Breast epithelium (tissue), 4 donors: ENCODE results near the gene SLC27A2. TPM values are rescaled to one million over a fixed set of nuclear protein-coding genes. Genes with fewer than 3 reads are reported as not detected.

Source experiments
- DNase-seq, 2 donors: peaks; one replicate each; pipeline ENCODE4 v3.0.0-alpha.2; 2019; ENCODE audit warnings: low spot score in 2 of 2
- H3K27ac ChIP-seq, 2 donors: fragments of 200-600 bp; sonication (generic) in 1 of 2; one replicate each; pipeline ENCODE4 v1.5.1; 2016 to 2019; ENCODE audit warnings: mild to moderate bottlenecking in 1 of 2
- H3K27me3 ChIP-seq, 2 donors: fragments of 200-600 bp; sonication (generic) in 1 of 2; one replicate each; pipeline versions ENCODE4 v1.5.1 to v1.6.0; 2017 to 2019; ENCODE audit warnings: control low read depth in 1 of 2, mild to moderate bottlenecking in 1 of 2
- H3K36me3 ChIP-seq: fragments of 200-600 bp; one replicate; pipeline ENCODE4 v1.5.1; 2019
- H3K4me1 ChIP-seq, 2 donors: fragments of 200-600 bp; sonication (generic); one replicate each; pipeline ENCODE4 v1.5.1; 2016 to 2019; ENCODE audit warnings: control low read depth in 1 of 2
- H3K4me3 ChIP-seq, 3 donors: fragments of 200-600 bp; sonication (generic); 1 replicate in 2 of 3; 2 replicates in 1 of 3; pipeline ENCODE4 v1.5.1; 2016 to 2019; ENCODE audit warnings: mild to moderate bottlenecking in 3 of 3, moderate library complexity in 2 of 3
- H3K9me3 ChIP-seq, 2 donors: fragments of 200-600 bp; sonication (generic) in 1 of 2; one replicate each; pipeline ENCODE4 v1.5.1; 2016 to 2019; ENCODE audit warnings: control low read depth in 1 of 2
- POLR2A ChIP-seq: fragments of 450-650 bp; IDR thresholded peaks from one replicate; pipeline ENCODE4 v1.6.1; 2016; ENCODE audit warnings: antibody characterized with exemption, mild to moderate bottlenecking, moderate library complexity
- POLR2AphosphoS5 ChIP-seq, 3 donors: sonication (generic); formaldehyde crosslinking; IDR thresholded peaks; one replicate each; pipeline ENCODE4 v1.6.1; 2017; ENCODE audit warnings: antibody characterized with exemption in 3 of 3
- intact Hi-C: fragments of 100-400 bp; cut with DNase I; formaldehyde crosslinking; loops from one replicate; pipeline ENCODE4 v1.15.1; 2023; ENCODE audit warnings: low total_unique reads
- total RNA-seq, 3 donors: library from RNA; depleted of rRNA; stranded (reverse); fragments of >200 nt; gene quantifications; one replicate each; pipeline ENCODE4 v1.1.0, GENCODE V29; 2016
- TF ChIP-seq, protein P1 (sequence below), 3 donors: fragments of 450-650 bp; IDR thresholded peaks; one replicate each; pipeline ENCODE4 v1.5.1; 2016 to 2017; ENCODE audit warnings: antibody characterized with exemption in 3 of 3, mild to moderate bottlenecking in 3 of 3, moderate library complexity in 3 of 3

Gene SLC27A2
- total RNA-seq, 3 donors from 2014 or later, result 0.96 to 5.6 (median 3.5) TPM

DNA sequence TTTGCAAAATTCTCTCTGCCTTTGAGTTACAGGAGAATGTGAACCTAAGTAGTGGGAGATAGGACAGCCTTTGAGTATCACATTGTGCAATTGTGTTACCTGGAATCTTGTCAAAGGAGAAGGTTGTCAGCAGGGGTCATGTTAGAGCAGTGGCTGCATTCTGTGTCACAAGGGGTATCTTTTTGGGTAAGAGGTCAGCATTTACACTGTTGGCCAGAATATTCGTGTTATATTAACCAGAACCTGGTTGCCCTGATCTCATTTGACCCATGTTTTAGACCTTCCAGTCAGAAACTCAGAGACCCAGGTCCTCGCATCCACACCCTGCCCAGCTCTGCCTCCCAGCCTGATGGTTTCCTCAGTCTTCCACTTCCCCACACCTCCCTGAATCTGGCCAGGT, 56.3 kb downstream of the SLC27A2 start:
- Histone ChIP-seq H3K9me3 (no peaks in the 10 kb centered on the region), H3K4me1 (no peaks in the 10 kb centered on the region), H3K4me3 (no peak overlapping the region), H3K36me3 (no peaks in the 10 kb centered on the region), H3K27me3 (no peaks in the 10 kb centered on the region), H3K27ac (no peak overlapping the region)
- DNase-seq, result no peak
- no peak for TF ChIP-seq POLR2AphosphoS5 (IDR thresholded peaks at IDR 0.05)
- TF ChIP-seq, protein P1, sequence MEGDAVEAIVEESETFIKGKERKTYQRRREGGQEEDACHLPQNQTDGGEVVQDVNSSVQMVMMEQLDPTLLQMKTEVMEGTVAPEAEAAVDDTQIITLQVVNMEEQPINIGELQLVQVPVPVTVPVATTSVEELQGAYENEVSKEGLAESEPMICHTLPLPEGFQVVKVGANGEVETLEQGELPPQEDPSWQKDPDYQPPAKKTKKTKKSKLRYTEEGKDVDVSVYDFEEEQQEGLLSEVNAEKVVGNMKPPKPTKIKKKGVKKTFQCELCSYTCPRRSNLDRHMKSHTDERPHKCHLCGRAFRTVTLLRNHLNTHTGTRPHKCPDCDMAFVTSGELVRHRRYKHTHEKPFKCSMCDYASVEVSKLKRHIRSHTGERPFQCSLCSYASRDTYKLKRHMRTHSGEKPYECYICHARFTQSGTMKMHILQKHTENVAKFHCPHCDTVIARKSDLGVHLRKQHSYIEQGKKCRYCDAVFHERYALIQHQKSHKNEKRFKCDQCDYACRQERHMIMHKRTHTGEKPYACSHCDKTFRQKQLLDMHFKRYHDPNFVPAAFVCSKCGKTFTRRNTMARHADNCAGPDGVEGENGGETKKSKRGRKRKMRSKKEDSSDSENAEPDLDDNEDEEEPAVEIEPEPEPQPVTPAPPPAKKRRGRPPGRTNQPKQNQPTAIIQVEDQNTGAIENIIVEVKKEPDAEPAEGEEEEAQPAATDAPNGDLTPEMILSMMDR (IDR thresholded peaks at IDR 0.05), result no peak
- TF ChIP-seq POLR2A, result no peak
- intact Hi-C loops, result no loop called here

DNA sequence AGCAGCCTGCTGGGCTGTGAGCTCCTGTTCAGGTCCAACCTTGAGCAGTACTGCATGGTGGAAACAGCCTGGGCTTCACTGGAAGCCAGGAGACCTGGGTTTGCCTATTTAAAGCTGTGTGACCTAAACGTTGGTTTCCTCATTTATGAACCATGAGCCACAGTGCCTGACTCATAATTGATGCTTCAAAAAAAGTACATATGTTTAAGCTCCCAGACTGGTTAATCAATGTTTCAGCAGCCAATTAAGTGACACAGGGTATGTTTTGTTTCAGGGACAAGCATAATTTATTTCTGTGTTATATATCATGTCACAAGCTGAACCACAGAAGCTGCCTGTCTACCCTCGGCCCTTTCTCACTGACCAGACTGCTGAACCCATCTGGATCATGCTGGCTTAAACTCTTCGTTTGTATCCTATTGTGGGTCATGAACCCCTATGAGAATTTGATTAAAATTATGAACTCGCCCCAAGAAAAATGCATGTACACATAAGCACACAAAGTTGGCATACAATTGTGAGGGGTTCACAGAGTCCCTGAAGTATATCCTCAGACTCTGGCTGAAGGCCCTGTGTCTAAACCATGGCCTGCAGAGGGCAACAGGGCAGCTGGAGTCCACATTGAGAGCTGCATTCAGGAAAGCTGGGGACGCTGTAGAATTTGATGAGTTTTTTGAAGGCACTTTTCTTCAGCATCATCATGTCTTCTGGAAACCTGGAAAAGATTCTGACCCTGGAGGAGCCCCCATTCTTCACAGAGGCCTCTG, 59.9 kb downstream of the SLC27A2 start:
- H3K9me3 ChIP-seq, result no peaks in the 10 kb centered on the region
- no peaks in the 10 kb centered on the region for H3K36me3 ChIP-seq
- intact Hi-C loops, result no loop called here
- DNase-seq, result no peak
- TF ChIP-seq POLR2A (no peak), POLR2AphosphoS5 (IDR thresholded peaks at IDR 0.05) (no peak)
- TF ChIP-seq, protein P1 (IDR thresholded peaks at IDR 0.05), result no peak
- H3K4me1 ChIP-seq, result no peaks in the 10 kb centered on the region
- no peak overlapping the region for H3K27ac ChIP-seq
- H3K27me3 ChIP-seq, result no peaks in the 10 kb centered on the region
- H3K4me3 ChIP-seq, result no peak overlapping the region

DNA sequence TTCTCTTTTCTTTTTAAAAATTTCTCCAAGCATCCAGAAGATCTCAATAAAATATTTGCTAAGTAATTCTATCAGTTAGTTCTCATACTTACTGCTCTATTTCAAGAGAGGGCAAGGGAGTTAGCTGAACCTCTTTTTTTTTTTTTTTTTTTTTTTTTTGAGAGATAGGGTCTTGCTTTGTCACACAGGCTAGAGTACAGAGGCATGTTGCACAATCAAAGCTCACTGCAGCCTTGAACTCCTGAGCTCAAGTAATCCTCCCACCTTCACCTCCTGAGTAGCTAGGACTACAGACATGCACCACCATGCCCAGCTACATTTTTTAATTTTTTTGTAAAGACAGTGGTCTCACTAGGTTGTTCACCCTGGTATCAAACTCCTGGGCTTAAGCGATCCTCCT, 62.2 kb downstream of the SLC27A2 start:
- Histone ChIP-seq H3K4me3 (no peak overlapping the region), H3K4me1 (no peaks in the 10 kb centered on the region), H3K9me3 (no peaks in the 10 kb centered on the region), H3K27ac (no peak overlapping the region), H3K27me3 (no peaks in the 10 kb centered on the region), H3K36me3 (no peaks in the 10 kb centered on the region)
- DNase-seq, result no peak
- intact Hi-C loops, result no loop called here
- TF ChIP-seq POLR2A, result no peak
- TF ChIP-seq POLR2AphosphoS5 (IDR thresholded peaks at IDR 0.05), result no peak
- TF ChIP-seq, protein P1 (IDR thresholded peaks at IDR 0.05), result no peak

DNA sequence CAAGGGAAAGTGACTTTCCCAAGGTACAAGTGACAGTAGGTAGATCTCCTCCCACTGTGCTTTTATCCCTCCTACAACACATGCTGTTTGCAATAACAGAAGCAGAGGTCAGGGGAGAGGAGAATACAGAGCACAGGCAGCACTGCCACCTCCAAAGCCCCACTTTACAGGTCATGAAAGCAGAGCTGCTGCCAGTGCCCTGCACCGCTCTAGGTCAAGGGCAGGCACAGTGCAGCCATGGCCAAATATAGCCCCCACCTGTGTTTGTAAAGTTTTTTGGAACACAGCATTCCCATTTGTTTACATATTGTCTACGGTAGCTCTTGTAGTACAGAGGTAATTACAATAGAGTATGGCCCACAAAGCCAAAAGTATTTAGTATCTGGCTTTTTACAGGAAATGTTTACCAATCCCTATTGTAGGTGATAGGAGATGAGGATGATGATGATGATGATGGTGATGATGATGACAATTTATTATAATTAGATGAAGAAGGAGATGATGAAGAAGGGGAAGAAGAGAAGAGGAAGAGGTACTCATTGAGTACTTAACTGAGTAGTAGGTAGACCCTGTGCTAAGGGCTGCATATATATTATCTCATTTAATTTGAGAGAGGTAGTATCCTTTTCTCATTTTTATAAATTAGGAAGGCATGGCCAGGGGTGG, 63.1 kb downstream of the SLC27A2 start:
- TF ChIP-seq POLR2A (no peak), POLR2AphosphoS5 (IDR thresholded peaks at IDR 0.05) (no peak)
- TF ChIP-seq, protein P1 (IDR thresholded peaks at IDR 0.05), result no peak
- Histone ChIP-seq H3K36me3 (no peaks in the 10 kb centered on the region), H3K27me3 (no peaks in the 10 kb centered on the region), H3K4me3 (no peak overlapping the region), H3K4me1 (no peaks in the 10 kb centered on the region), H3K9me3 (no peaks in the 10 kb centered on the region), H3K27ac (no peak overlapping the region)
- DNase-seq, result no peak
- intact Hi-C loops, result no loop called here

DNA sequence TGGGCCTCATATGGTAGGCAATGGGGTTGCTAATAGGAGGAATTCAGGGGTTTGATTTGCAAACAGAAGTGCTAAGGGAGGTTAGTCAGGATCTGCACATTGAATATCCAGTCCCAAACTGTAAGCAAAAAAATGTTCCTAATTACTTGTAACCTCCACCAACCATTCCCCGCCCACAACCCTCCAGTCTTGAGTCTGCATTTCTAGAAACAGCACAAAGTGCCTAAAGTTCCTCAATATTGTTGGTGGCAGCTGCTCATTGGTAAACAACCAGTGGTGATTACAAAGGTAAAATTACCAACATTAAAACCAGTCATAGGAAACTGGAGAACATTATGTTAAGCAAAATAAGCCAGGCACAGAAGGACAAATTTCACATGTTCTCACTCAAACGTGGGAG, 64.6 kb downstream of the SLC27A2 start:
- Histone ChIP-seq H3K4me3 (no peak overlapping the region), H3K4me1 (no peaks in the 10 kb centered on the region), H3K9me3 (no peaks in the 10 kb centered on the region), H3K27ac (no peak overlapping the region), H3K27me3 (no peaks in the 10 kb centered on the region), H3K36me3 (no peaks in the 10 kb centered on the region)
- TF ChIP-seq POLR2AphosphoS5 (IDR thresholded peaks at IDR 0.05) (no peak), POLR2A (no peak)
- TF ChIP-seq, protein P1 (IDR thresholded peaks at IDR 0.05), result no peak
- no peak for DNase-seq
- intact Hi-C loops, result no loop called here
